HAP-1 (cell line): Measurements from ENCODE around the gene SLC12A4.

Source experiments
- DNase-seq, 2 experiments: peaks; one replicate each; pipeline ENCODE4 v3.0.0-alpha.2; 2016 to 2020; ENCODE audit warnings: low spot score in 2 of 2
- H3K27me3 ChIP-seq: fragments of 250-450 bp; sonication (Bioruptor Pico); 2 replicates; pipeline ENCODE4 v1.5.1; 2020; ENCODE audit warnings: low read depth, mild to moderate bottlenecking, moderate library complexity
- H3K36me3 ChIP-seq: fragments of 250-450 bp; sonication (Bioruptor Pico); replicated peaks from 2 replicates; pipeline ENCODE4 v1.5.1; 2020; ENCODE audit warnings: mild to moderate bottlenecking
- H3K4me1 ChIP-seq: fragments of 250-450 bp; sonication (Bioruptor Pico); 2 replicates; pipeline ENCODE4 v1.5.1; 2020; ENCODE audit warnings: mild to moderate bottlenecking
- H3K4me3 ChIP-seq: fragments of 250-450 bp; sonication (Bioruptor Pico); 2 replicates; pipeline ENCODE4 v1.5.1; 2020; ENCODE audit warnings: mild to moderate bottlenecking, moderate library complexity
- H3K9me3 ChIP-seq: fragments of 250-450 bp; sonication (Bioruptor Pico); 2 replicates; pipeline ENCODE4 v1.5.1; 2020; ENCODE audit warnings: mild to moderate bottlenecking, moderate library complexity
- in situ Hi-C: fragments of 300-500 bp; cut with MboI; formaldehyde crosslinking; loops from 3 replicates; pipeline ENCODE4 v1.14.3; 2020; ENCODE audit warnings: low sequenced_read_pairs, inconsistent platforms, mixed read lengths

The SLC12A4 gene

DNA sequence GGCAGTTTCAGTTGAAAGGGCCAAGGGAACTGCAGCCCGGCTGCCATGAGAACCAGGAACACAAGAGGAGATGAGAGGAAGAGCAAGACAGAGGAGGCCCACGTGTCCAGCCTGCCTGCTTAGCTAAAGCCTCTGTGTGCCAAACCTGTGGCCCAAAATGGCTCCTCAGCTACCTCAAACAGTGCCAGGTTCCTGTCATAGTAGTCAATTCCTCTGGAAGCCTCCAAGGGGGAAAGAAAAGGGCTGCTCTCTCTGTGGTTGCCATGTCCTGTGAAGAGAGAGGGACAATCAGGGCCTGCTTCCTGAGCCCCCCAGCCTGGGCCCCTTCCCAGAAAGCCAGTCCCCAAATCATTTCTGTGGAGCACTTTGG lies 5.2 kb downstream of the SLC12A4 start:
- Histone ChIP-seq H3K4me1 (peaks cover 9% of the 10 kb centered on the region), H3K9me3 (no peaks in the 10 kb centered on the region), H3K27me3 (no peaks in the 10 kb centered on the region), H3K4me3 (no peak overlapping the region), H3K36me3 (peaks cover 27% of the 10 kb centered on the region)
- in situ Hi-C loops = no loop called here
- no peak for DNase-seq

DNA sequence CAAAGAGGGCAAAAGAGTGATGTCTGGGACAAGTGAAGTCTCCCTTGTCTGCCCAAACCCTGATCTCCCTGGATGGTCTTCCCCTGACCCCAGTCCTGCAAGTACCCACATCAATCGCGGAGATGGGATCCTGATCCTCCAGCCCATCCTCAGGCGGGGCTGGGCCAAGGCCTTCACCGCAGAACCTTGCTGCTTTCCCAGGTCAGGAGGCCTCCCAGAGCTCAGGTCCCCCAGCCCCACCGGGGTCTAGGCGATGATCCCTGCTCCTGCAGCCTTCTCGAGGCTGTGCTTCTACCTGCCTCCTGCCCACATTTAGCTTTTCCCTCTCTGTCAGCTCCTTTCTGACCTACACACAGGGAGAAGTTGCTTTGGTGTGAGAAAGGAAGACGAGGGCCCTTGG lies 6.3 kb downstream of the SLC12A4 start:
- Histone ChIP-seq H3K4me3 (no peak overlapping the region), H3K9me3 (no peaks in the 10 kb centered on the region), H3K4me1 (peaks cover 5% of the 10 kb centered on the region), H3K36me3 (peaks cover 31% of the 10 kb centered on the region), H3K27me3 (no peaks in the 10 kb centered on the region)
- in situ Hi-C loops = no loop called here
- DNase-seq = no peak

DNA sequence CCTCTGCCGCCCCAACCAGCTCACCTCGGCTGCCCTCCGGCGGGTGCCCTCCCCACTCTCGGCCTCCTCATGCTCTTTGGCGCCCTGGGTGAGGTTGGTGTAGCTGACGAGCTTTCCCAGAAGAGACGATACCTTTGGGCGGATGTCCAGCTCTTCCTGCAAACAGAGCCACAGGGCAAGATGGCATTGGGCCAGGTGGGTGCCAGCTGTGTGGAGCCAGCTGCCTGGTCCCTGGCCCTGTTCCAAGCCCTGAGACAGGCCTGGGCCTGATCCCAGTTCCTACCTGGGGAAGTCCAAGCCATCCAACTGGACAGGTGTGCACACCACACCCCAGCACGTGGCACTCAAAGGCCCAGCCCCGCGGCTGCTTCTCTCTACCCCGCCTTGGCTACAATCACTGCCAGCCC lies 6.9 kb downstream of the SLC12A4 start:
- in situ Hi-C loops = no loop called here
- no peaks in the 10 kb centered on the region for H3K9me3 ChIP-seq
- DNase-seq = no peak
- peaks cover 31% of the 10 kb centered on the region for H3K36me3 ChIP-seq
- no peak overlapping the region for H3K4me3 ChIP-seq
- H3K4me1 ChIP-seq = no peaks in the 10 kb centered on the region; the same call in 1 of the 2 replicates
- no peaks in the 10 kb centered on the region for H3K27me3 ChIP-seq

DNA sequence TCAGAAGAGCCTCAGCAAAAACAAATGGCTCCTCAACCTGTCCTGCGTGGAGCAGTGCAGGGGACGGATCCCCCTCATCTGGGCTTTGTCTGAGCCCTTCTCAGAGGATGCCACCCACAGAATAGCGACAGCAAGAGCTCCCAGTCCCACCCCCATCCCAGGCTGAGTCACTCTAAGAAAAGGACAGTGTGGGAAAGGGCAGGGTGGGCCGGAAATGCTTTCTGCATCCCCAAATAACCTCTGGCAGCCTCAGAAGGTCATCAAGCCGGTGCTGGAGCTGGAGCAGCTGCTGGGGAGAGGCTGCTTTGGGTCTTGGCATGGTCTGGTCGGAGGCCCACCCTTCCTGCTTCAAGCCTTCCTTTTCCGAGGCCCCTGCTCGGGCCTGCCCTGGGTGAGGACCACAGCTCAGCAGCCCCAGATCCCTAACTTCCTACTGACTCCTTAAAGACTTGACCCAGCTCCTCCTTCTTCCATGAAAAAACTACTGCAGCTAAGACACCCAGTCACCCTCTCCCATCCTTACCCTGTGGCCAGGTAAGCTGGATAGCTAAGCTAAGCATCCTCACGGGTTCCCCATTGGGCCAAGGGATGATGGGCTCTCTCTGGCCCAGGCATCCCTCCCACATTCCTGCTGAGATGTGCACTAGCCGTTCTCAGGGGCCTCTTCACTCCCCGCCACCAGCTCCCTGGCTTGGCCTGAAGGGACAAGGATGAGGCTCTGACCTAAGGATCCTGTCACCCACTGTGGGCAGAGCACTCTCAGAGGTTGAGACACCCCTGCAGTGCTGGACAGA lies 8.7 kb downstream of the SLC12A4 start:
- H3K27me3 ChIP-seq = no peaks in the 10 kb centered on the region
- no peak overlapping the region for H3K4me3 ChIP-seq
- H3K36me3 ChIP-seq = peaks cover 39% of the 10 kb centered on the region
- H3K9me3 ChIP-seq = no peaks in the 10 kb centered on the region
- DNase-seq = no peak
- H3K4me1 ChIP-seq = no peaks in the 10 kb centered on the region
- in situ Hi-C loops = no loop called here

- Histone ChIP-seq H3K4me1 (no peaks in the 10 kb centered on the region), H3K36me3 (peaks cover 48% of the 10 kb centered on the region), H3K9me3 (no peaks in the 10 kb centered on the region), H3K4me3 (no peak overlapping the region), H3K27me3 (no peaks in the 10 kb centered on the region)
- in situ Hi-C loops = no loop called here
- DNase-seq = no peak
Observed at GRCh38 chr16:67957622-67958021, 10.8 kb downstream of the SLC12A4 start.

GRCh38 chr16:67954421-67955196 lies 13.8 kb downstream of the SLC12A4 start:
- no peaks in the 10 kb centered on the region for H3K27me3 ChIP-seq
- no peak overlapping the region for H3K4me3 ChIP-seq
- peaks cover 45% of the 10 kb centered on the region for H3K36me3 ChIP-seq
- in situ Hi-C loops = no loop called here
- no peaks in the 10 kb centered on the region for H3K9me3 ChIP-seq
- DNase-seq = no peak
- no peaks in the 10 kb centered on the region for H3K4me1 ChIP-seq

DNA sequence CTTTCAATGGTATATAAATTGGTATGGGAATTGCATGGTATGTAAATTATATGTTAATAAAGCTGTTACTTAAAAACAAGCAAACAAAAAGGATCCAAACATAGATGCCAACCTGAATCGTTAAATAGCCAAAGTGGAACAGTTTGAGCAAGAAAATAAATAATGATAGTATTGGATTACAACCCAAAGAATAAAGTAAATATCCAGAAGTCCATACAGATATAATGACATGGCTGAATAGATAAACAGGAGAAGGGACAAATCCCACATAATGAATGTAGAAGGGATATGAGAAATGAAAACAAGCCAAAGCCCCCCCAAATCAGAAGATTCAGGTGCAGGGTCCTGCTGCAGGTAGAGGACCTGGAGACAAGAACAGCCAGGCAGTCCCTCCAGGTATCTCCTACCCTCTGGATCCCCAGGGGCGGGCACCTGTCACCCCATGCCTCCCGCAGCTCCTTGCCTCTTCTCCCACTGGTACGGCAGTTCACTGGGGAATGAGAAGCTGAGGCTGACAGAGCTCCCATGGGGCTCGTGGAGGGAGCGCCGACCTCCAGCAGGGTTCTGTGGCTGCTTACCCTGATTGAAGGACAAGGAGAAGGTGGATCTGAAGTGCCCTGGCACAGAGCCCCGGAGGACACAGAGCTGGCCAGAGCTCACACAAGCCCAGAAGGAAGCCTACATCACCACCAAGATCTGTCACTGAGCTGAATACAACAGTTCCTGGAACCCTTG lies 14.6 kb downstream of the SLC12A4 start:
- Histone ChIP-seq H3K4me1 (no peaks in the 10 kb centered on the region), H3K27me3 (no peaks in the 10 kb centered on the region), H3K4me3 (no peak overlapping the region), H3K36me3 (peaks cover 46% of the 10 kb centered on the region), H3K9me3 (no peaks in the 10 kb centered on the region)
- DNase-seq = no peak
- in situ Hi-C loops = no loop called here

- no peak for DNase-seq
- H3K9me3 ChIP-seq = no peaks in the 10 kb centered on the region
- no peak overlapping the region for H3K4me3 ChIP-seq
- in situ Hi-C loops = no loop called here
- no peaks in the 10 kb centered on the region for H3K27me3 ChIP-seq
- no peaks in the 10 kb centered on the region for H3K4me1 ChIP-seq
- H3K36me3 ChIP-seq = peaks cover 55% of the 10 kb centered on the region
Observed at GRCh38 chr16:67951485-67951884, 17.0 kb downstream of the SLC12A4 start.

- no peak for DNase-seq
- Histone ChIP-seq H3K27me3 (no peaks in the 10 kb centered on the region), H3K36me3 (peaks cover 60% of the 10 kb centered on the region), H3K4me3 (no peak overlapping the region), H3K9me3 (no peaks in the 10 kb centered on the region), H3K4me1 (no peaks in the 10 kb centered on the region)
- in situ Hi-C loops = no loop called here
Observed at GRCh38 chr16:67950335-67950843, 18.0 kb downstream of the SLC12A4 start.

GRCh38 chr16:67949645-67950044 lies 18.8 kb downstream of the SLC12A4 start:
- in situ Hi-C loops = no loop called here
- H3K27me3 ChIP-seq = no peaks in the 10 kb centered on the region
- no peak overlapping the region for H3K4me3 ChIP-seq
- H3K9me3 ChIP-seq = no peaks in the 10 kb centered on the region
- H3K36me3 ChIP-seq = peaks cover 62% of the 10 kb centered on the region
- no peak for DNase-seq
- H3K4me1 ChIP-seq = no peaks in the 10 kb centered on the region

- H3K27me3 ChIP-seq = no peaks in the 10 kb centered on the region
- H3K36me3 ChIP-seq = peaks cover 58% of the 10 kb centered on the region
- H3K9me3 ChIP-seq = no peaks in the 10 kb centered on the region
- no peaks in the 10 kb centered on the region for H3K4me1 ChIP-seq
- DNase-seq = no peak
- no peak overlapping the region for H3K4me3 ChIP-seq
- in situ Hi-C loops = no loop called here
Observed at GRCh38 chr16:67948015-67948414, 20.4 kb downstream of the SLC12A4 start.

DNA sequence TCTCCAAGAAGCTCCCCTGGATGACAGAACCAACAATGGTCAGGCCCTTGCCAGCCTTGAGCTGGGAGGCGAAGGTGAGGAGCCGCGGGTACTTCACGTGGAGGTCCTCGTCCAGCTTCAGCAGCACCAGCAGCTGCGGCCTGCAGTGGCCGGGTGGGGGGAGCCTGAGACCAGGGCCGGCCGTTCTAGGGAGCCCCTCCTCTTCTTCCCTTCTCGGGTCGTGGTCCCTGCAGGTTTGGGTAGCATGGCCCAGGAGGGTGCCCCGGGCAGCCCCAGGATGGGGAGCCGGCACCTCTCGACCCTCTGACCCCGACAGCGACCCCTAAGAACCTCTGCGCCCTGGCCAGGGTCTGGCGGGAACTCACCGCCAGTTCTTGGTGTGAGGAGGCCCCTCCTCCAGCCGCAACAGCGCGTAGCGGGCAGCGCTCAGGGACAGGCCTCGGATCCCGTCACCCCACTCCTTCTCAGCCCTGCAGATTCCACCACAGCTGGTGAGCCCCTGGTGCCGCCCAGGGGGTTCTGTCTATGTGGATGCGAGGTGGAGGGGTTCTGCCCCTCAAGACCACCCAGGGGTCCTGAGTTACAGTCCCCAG lies 21.4 kb downstream of the SLC12A4 start:
- H3K4me3 ChIP-seq = no peak overlapping the region
- no peaks in the 10 kb centered on the region for H3K27me3 ChIP-seq
- in situ Hi-C loops = no loop called here
- H3K9me3 ChIP-seq = no peaks in the 10 kb centered on the region
- H3K4me1 ChIP-seq = no peaks in the 10 kb centered on the region
- no peak for DNase-seq
- H3K36me3 ChIP-seq = peaks cover 65% of the 10 kb centered on the region

GRCh38 chr16:67946128-67946569 lies 22.3 kb downstream of the SLC12A4 start:
- no peaks in the 10 kb centered on the region for H3K27me3 ChIP-seq
- no peak for DNase-seq
- H3K36me3 ChIP-seq = peaks cover 65% of the 10 kb centered on the region
- in situ Hi-C loops = no loop called here
- no peaks in the 10 kb centered on the region for H3K4me1 ChIP-seq
- H3K4me3 ChIP-seq = no peak overlapping the region
- H3K9me3 ChIP-seq = no peaks in the 10 kb centered on the region
